GM23248 (cell line): ENCODE measurements around the gene FBXW8. TPM values are rescaled to one million over a fixed set of nuclear protein-coding genes. Genes with fewer than 3 reads are reported as not detected.

Experiments
- DNase-seq: peaks from one replicate; pipeline ENCODE4 v3.0.0-alpha.2; 2015
- H2AFZ ChIP-seq: fragments of 200-600 bp; sonication (generic); 2 replicates; pipeline ENCODE4 v1.6.1; 2016; ENCODE audit warnings: antibody characterized with exemption
- H3F3A ChIP-seq: fragments of 200-600 bp; sonication (generic); 2 replicates; pipeline ENCODE4 v1.6.1; 2016; ENCODE audit warnings: mild to moderate bottlenecking, antibody characterized with exemption, mixed run types; ENCODE audit not compliant: insufficient read depth
- H3K27ac ChIP-seq: fragments of 200-600 bp; sonication (generic); 2 replicates; pipeline ENCODE4 v1.5.1; 2016; ENCODE audit warnings: mild to moderate bottlenecking
- H3K27me3 ChIP-seq: fragments of 200-600 bp; sonication (generic); replicated peaks from 2 replicates; pipeline ENCODE4 v1.6.1; 2016; ENCODE audit warnings: mild to moderate bottlenecking; ENCODE audit not compliant: insufficient read depth
- H3K36me3 ChIP-seq: fragments of 200-600 bp; sonication (generic); 2 replicates; pipeline ENCODE4 v1.6.1; 2016; ENCODE audit warnings: low read depth, mild to moderate bottlenecking
- H3K4me1 ChIP-seq: fragments of 200-600 bp; sonication (generic); 2 replicates; pipeline ENCODE4 v1.6.1; 2016; ENCODE audit warnings: mild to moderate bottlenecking; ENCODE audit not compliant: insufficient read depth
- H3K4me2 ChIP-seq: fragments of 200-600 bp; sonication (generic); one replicate; pipeline ENCODE4 v1.6.1; 2016; ENCODE audit warnings: mild to moderate bottlenecking; ENCODE audit not compliant: unreplicated experiment
- H3K4me3 ChIP-seq: fragments of 200-600 bp; sonication (generic); 2 replicates; pipeline ENCODE4 v1.5.1; 2016; ENCODE audit warnings: mild to moderate bottlenecking
- H3K79me2 ChIP-seq: fragments of 200-600 bp; sonication (generic); 2 replicates; pipeline ENCODE4 v1.6.1; 2016; ENCODE audit warnings: mild to moderate bottlenecking; ENCODE audit not compliant: insufficient read depth
- H3K9ac ChIP-seq: fragments of 200-600 bp; sonication (generic); 2 replicates; pipeline ENCODE4 v1.6.1; 2016; ENCODE audit warnings: mild to moderate bottlenecking
- H3K9me2 ChIP-seq: fragments of 200-600 bp; sonication (generic); 2 replicates; pipeline ENCODE4 v1.6.1; 2016; ENCODE audit warnings: mixed run types, mild to moderate bottlenecking, moderate library complexity; ENCODE audit not compliant: insufficient read depth
- H3K9me3 ChIP-seq: fragments of 200-600 bp; sonication (generic); one replicate; pipeline ENCODE4 v1.6.1; 2017; ENCODE audit warnings: low read depth
- H4K20me1 ChIP-seq: fragments of 200-600 bp; sonication (generic); 2 replicates; pipeline ENCODE4 v1.6.0; 2016; ENCODE audit not compliant: insufficient read depth
- EZH2 ChIP-seq: fragments of 200-600 bp; sonication (generic); IDR thresholded peaks from 2 replicates; pipeline ENCODE4 v1.6.1; 2018; ENCODE audit warnings: antibody characterized with exemption, mild to moderate bottlenecking; ENCODE audit not compliant: insufficient read depth, poor library complexity, severe bottlenecking
- EZH2phosphoT487 ChIP-seq: fragments of 200-600 bp; sonication (generic); IDR thresholded peaks from 2 replicates; pipeline ENCODE4 v1.6.1; 2018; ENCODE audit warnings: antibody characterized with exemption, moderate library complexity, mild to moderate bottlenecking, low read depth; ENCODE audit not compliant: insufficient read depth
- WGBS, 2 experiments: methylation state at CpG; one replicate each; pipeline ENCODE4 v1.1.6; 2015 to 2017; ENCODE audit warnings: low lambda C conversion rate in 2 of 2, low coverage in 1 of 2; ENCODE audit errors: missing lambda C conversion rate in 2 of 2; 5-methylcytosine and 5-hydroxymethylcytosine counted together
- in situ Hi-C: fragments of 300-500 bp; cut with MboI; formaldehyde crosslinking; loops from 2 replicates; pipeline ENCODE4 v1.15.0; 2020
- polyA plus RNA-seq: library from polyadenylated mRNA; unstranded; fragments of >200 nt; fragmentation: Nextera tagmentation; extraction: Ambion mirVana; gene quantifications from 2 replicates; pipeline ENCODE4 v1.2.1, GENCODE V29; 2016
- total RNA-seq: library from RNA; depleted of rRNA; stranded (reverse); fragments of >200 nt; shearing (Covaris generic); gene quantifications from 2 replicates; pipeline ENCODE4 v1.2.3, GENCODE V29; 2014

FBXW8 gene
- total and polyA plus RNA-seq, 2 experiments from 2014 or later: 12.7 to 23.1 TPM

DNA sequence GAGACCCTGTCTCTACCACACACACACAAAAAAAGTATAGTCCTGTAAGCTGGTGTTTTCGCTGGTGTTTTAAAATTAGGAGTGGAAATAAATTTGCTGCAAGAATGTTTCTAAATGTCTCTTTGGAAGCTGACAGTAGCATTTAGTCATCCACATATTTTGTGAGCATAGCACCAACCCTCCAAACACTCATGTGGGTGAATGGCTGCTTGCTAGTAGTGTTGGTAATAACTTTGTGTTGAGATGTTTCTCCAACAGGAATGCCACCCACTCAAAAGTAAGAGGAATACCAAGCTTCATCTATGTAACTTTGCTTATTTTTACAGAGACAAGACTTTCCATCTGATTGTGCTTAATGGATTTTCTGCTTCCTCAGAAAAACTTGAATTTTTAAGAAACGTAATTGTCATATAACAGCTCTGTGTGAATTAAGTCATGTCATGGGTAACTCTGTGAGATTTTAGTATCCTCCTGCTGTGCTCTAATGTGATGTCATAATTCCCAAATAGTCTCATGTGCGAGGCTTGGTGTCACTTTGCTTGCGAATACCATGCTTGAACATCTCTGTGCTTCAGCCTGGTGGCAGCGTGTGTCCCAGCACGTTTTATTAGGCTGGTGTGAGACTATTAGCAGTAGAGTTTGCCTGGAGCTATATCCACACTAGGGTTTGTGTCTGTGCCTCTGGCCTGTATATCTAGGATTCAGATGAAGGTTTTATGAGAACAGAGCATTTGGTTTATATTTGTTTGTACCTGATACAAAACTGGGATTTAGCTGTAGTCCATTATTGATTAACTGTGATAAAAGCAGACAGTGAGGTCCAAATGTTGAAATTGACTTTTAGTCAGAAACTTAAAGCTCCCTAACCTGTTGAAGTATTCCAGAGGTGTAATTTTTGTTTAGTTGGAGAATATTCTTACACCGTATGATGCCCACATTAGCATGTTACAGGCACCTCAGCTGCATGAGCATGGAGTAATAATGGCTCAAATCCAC is 80.5 kb downstream of the FBXW8 start:
- Histone ChIP-seq H3K27me3 (no peaks in the 10 kb centered on the region), H3K79me2 (peaks cover 30% of the 10 kb centered on the region), H3K4me1 (peaks cover 37% of the 10 kb centered on the region), H3K9me2 (no peaks in the 10 kb centered on the region), H3K9me3 (no peaks in the 10 kb centered on the region), H3K36me3 (peaks cover 12% of the 10 kb centered on the region; the same call in 1 of the 2 replicates), H3K4me2 (peak overlapping the region; percentile 59), H4K20me1 (no peaks in the 10 kb centered on the region), H2AFZ (no peak overlapping the region), H3K4me3 (peak overlapping the region; percentile 27), H3K9ac (peak overlapping the region; percentile 30; the same call in 1 of the 2 replicates), H3F3A (peaks cover 44% of the 10 kb centered on the region), H3K27ac (peak overlapping the region; percentile 79)
- DNase-seq: peak; percentile 89
- WGBS, 2 experiments: 76 to 81% methylated on average over 7 of the region's 7 CpGs
- TF ChIP-seq EZH2 (no peak), EZH2phosphoT487 (no peak)
- in situ Hi-C loops: no loop called here

DNA sequence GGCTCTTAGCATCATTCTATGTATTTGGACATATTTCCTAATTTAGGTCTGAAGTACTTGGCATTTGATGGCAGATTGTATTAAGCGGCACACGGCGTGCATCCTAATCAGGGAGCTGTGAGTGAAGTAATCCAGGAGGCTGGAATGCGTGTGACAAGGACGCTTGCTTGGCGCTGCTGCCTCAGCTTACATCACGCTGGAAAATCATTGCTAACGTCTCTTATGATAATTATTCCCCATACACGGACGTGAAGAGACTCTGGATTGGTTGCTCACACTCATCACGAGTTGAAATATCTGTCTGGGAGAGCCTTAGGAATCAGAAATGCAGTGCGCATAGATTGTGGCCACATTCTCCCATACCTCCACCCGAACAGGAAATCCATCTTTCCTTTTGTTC is 85.3 kb downstream of the FBXW8 start:
- Histone ChIP-seq H3K27me3 (no peaks in the 10 kb centered on the region), H3K9me2 (no peaks in the 10 kb centered on the region), H3K4me1 (peaks cover 13% of the 10 kb centered on the region), H3K79me2 (peaks cover 43% of the 10 kb centered on the region), H3K4me2 (no peak overlapping the region), H3K36me3 (peaks cover 4% of the 10 kb centered on the region; the same call in 1 of the 2 replicates), H3K4me3 (no peak overlapping the region), H3K9me3 (no peaks in the 10 kb centered on the region), H3K9ac (no peak overlapping the region), H3K27ac (no peak overlapping the region), H2AFZ (no peak overlapping the region), H4K20me1 (no peaks in the 10 kb centered on the region), H3F3A (peaks cover 15% of the 10 kb centered on the region)
- DNase-seq: no peak
- no peak for TF ChIP-seq EZH2phosphoT487
- TF ChIP-seq EZH2: no peak
- WGBS, 2 experiments: 85 to 88% methylated on average over 13 of the region's 13 CpGs
- in situ Hi-C loops: no loop called here

DNA sequence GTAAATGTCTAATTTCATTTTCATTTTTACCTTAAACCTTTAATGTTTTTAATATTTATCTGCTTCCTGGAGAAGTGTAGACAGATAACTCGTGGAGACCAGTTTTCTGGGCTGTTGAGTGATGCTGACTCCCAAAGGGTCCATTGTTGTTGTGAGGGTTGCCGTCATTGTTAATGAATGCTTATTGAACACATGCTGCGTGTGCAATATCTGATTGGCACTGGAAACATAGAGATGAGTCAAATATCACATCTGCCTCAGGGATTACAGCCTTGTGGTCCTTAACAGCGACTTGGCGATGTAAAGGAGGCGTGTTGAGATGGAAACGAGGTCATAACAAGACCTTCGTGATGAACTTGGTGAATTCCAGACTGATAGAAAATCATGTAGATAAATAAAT is 85.9 kb downstream of the FBXW8 start:
- TF ChIP-seq EZH2 (no peak), EZH2phosphoT487 (no peak)
- 86 to 91% methylated on average over 8 of the region's 8 CpGs for WGBS, 2 experiments
- no peak for DNase-seq

DNA sequence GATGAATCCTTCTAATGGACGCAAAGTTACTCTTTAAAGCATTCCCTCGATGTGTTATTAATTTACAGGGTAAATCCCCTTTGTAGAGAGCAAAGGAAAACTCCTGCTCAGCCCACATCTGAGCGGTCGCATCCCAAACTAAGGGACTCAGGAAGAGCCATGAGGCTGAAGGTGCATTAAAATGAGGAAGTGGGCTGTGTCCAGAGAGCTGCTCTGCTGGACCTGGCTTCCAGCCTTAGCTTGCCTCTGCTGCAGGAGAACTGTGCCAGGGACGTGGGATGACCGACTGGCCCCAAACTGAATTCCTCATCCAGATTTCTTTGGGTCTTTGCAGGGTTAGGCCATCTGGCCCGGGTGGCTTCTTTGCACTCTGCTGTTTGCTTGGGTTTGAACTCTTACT is 88.3 kb downstream of the FBXW8 start:
- TF ChIP-seq EZH2: no peak
- no peak for TF ChIP-seq EZH2phosphoT487
- no peak for DNase-seq
- Histone ChIP-seq H2AFZ (no peak overlapping the region), H3K27ac (no peak overlapping the region), H3F3A (no peaks in the 10 kb centered on the region), H3K79me2 (peaks cover 39% of the 10 kb centered on the region), H3K4me3 (no peak overlapping the region), H3K27me3 (no peaks in the 10 kb centered on the region), H3K9me2 (no peaks in the 10 kb centered on the region), H3K9me3 (no peaks in the 10 kb centered on the region), H3K9ac (no peak overlapping the region), H3K36me3 (peaks cover 4% of the 10 kb centered on the region; the same call in 1 of the 2 replicates), H4K20me1 (no peaks in the 10 kb centered on the region), H3K4me2 (no peak overlapping the region), H3K4me1 (no peaks in the 10 kb centered on the region)
- in situ Hi-C loops: no loop called here
- 88 to 91% methylated on average over 7 of the region's 7 CpGs for WGBS, 2 experiments

More for the DNA sequence above, 85.9 kb downstream of the FBXW8 start:
- Histone ChIP-seq H3K27ac (no peak overlapping the region), H2AFZ (no peak overlapping the region), H3K36me3 (peaks cover 4% of the 10 kb centered on the region; the same call in 1 of the 2 replicates), H3K9me2 (no peaks in the 10 kb centered on the region), H3K4me3 (no peak overlapping the region), H3K4me1 (peaks cover 8% of the 10 kb centered on the region), H4K20me1 (no peaks in the 10 kb centered on the region), H3K9ac (no peak overlapping the region), H3K27me3 (no peaks in the 10 kb centered on the region), H3K4me2 (no peak overlapping the region), H3K79me2 (peaks cover 43% of the 10 kb centered on the region), H3K9me3 (no peaks in the 10 kb centered on the region), H3F3A (peaks cover 9% of the 10 kb centered on the region)
- in situ Hi-C loops: no loop called here
